Measurements from ENCODE around the gene STEAP1B.
A peak's percentile ranks its signal among the peaks of the same experiment; 100 is the strongest.
"Not testable (repeated sequence)": the region's sequence is repeated elsewhere in the genome, so short reads cannot be mapped to it uniquely, and the experiment has no call there.

The STEAP1B gene

GRCh38 chr7:22499888-22500689, at the start of gene STEAP1B:
Gene STEAP1B, minus strand, starts transcription at chr7:22500188. Its CDS starts 5,333 bp downstream, at chr7:22494855.
- DNase-seq: peak; percentile 64

- DNase-seq: no peak
These were observed 49.1 kb upstream of the STEAP1B start for GRCh38 chr7:22549051-22549450.

GRCh38 chr7:22548313-22548712, 48.3 kb upstream of the STEAP1B start:
- no peak for DNase-seq

DNA sequence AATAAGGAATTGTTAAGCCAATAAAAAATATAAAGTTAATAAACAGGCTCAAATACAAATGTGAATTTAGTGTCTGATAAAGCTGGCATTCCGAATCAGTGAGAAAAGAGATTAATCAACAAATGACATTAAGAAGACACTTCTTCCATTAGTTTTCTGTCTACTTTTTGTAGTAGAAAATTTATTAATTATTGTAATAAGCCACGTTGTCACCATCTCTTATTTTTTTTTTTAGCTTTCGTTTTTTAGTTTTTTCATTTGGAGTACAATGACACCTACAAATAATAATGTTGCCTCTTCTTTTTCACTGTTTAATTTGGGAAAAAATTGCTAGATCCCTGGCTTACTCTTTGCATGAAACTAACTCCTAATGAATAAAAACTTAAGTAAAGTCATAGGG, 46.8 kb upstream of the STEAP1B start:
- DNase-seq: no peak

DNA sequence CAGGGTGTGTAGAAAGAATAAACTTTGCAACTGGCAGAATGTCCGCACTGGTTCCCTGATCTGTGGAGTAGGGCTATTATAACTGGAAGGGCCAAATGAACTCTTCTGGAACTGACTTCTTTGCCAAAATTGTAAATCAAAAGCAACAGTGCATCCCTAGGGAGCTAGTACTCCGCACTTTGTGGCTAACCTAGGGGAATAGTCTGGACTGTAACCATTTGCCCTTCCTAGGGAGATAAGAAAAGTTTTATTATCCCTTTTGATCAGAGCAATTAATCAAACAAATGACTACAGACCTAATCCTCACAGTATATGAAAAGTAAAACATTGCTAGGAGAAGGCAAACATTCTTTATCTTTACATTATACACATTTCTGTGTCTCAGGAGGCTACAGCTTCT, 45.5 kb upstream of the STEAP1B start:
- no peak for DNase-seq

GRCh38 chr7:22544245-22544644, 44.3 kb upstream of the STEAP1B start:
- DNase-seq: no peak

DNA sequence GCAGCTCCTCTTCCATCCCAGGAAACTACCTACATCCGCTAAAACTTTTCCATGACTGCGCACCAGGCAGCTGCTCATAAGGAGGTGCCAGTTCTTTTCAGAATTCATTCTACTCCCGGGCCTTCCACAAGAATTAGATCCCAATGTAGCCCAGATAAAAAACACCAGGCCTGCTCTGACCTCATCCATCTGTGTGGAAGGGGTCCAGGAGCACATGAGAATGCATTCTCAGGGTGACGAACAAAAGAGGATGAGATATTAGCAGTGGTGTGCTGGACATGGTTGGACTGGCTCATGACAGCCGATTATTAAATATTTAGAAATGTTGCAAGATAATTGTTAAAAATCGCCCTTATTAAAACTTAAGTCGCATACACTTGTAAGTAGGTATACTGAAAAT, 43.2 kb upstream of the STEAP1B start:
- DNase-seq: no peak

- DNase-seq: no peak
These were observed 42.7 kb upstream of the STEAP1B start for GRCh38 chr7:22542669-22543068.

GRCh38 chr7:22542254-22542653, 42.3 kb upstream of the STEAP1B start:
- no peak for DNase-seq

- no peak for DNase-seq
These were observed 41.8 kb upstream of the STEAP1B start for GRCh38 chr7:22541789-22542188.

DNA sequence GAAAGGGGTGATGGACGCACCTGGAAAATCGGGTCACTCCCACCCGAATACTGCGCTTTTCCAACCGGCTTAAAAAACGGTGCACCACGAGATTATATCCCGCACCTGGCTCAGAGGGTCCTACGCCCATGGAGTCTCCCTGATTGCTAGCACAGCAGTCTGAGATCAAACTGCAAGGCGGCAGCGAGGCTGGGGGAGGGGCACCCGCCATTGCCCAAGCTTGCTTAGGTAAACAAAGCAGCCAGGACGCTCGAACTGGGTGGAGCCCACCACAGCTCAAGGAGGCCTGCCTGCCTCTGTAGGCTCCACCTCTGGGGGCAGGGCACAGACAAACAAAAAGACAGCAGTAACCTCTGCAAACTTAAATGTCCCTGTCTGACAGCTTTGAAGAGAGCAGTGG, 28.5 kb upstream of the STEAP1B start:
- DNase-seq: not testable (repeated sequence)

DNA sequence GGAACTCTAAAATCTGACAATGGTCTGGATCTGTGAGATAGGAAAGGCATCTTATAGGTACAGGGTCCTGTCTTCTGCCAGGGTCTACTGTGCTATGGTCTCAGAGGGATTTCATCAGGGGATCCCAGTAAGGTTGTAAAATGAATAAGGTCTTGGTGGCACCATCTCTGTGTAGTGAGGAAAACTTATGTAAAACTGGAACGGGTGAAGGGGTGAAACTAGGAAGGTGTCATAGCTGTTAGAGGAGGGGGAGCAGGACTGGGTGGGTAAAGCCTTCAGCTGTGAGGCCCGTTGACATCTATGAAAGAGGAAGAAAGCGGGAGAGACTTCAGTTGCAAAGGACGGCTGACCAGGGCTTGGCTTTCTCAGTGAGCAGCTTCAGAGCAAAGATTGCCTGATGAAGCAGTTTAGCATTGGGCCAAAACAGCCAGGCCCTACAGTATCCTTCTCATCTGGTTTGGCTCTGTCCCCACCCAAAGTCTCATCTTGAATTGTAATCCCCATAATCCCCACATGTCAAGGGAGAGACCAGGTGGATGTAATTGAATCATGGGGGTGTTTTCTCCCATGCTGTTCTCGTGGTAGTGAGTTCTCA, 24.5 kb upstream of the STEAP1B start:
- DNase-seq: not testable (repeated sequence)

- DNase-seq: not testable (repeated sequence)
These were observed 23.7 kb upstream of the STEAP1B start for GRCh38 chr7:22523478-22524352.

- DNase-seq: not testable (repeated sequence)
These were observed 19.6 kb upstream of the STEAP1B start for GRCh38 chr7:22519560-22519959.

GRCh38 chr7:22516950-22517349, 17.0 kb upstream of the STEAP1B start:
- not testable (repeated sequence) for DNase-seq

DNA sequence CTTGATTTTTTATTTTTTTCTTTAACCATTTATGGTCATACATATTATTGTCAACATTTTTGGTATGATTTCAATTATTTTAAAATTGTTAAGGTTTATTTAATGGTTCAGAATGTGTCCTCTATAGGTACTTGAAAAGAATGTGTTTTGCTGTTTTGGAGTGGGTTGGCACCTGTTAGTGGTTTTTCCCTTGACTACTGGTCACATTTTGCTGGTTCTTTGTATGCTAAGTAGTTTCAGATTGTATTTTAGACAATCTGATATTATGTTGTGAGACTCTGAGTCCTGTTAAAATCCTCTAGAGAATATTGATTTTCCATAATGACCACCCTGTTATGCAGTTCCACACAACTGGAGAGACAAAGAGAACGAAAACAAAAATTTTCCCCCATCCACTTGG, 15.0 kb upstream of the STEAP1B start:
- DNase-seq: not testable (repeated sequence)

GRCh38 chr7:22507320-22507719, 7.3 kb upstream of the STEAP1B start:
- DNase-seq: not testable (repeated sequence)

GRCh38 chr7:22506316-22507020, 6.5 kb upstream of the STEAP1B start:
- not testable (repeated sequence) for DNase-seq

DNA sequence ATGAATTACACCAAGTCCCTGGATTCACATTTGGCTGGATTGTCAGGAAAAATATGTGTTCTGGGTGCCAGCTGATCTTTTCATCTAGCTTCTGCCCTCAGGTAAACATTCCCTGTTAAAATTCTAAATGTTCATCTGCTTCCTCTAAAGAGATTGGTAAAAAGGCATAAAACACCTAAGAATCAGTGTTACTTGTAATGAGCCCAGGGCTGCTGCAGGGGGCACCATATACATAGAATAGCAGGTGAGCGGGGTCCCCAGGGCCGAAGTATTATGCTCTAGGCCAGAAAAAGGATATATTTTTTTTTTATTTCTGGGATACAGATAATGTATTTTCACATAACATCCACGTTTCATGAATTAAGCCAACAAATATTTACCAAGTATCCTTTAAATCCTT, 4.5 kb upstream of the STEAP1B start:
- not testable (repeated sequence) for DNase-seq

DNA sequence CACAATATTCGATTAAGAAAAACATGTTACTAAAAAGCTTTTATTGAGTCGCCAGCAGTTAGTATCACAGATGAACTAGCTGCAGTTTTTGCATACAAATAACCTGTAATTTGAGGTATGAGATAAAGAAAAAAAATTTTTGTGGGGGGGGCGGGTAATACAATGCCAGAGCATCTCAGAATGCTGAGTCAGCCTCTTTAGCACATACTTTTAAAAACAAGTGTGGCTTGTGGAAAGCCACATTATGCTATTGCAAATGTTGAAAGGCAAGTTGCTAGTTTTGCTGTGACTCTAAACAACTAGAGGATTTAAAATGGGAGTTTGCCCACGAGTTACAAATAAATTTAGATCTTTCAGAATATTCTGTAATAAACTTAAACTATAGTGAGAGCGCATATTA, 2.1 kb upstream of the STEAP1B start:
- DNase-seq: not testable (repeated sequence)

DNA sequence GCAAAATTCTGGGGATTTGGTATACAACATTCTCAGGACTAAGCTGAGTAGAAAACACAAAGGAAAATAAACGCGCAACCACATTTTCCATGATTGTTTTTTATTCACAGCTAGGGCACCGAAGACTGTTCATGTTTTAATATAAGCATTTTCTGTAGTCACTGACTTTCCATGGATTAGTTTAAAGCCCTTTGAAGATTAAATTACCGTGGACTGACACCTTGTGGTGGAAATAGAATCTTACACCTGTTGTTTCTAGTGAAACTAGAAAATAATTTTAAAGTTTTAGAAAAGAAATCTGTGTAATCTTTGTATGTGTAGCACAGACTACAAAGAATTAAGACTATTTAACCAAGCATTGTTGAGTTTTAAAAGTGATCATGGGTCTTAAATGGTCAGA, 1.3 kb upstream of the STEAP1B start:
- DNase-seq: not testable (repeated sequence)

- no peak for DNase-seq
These were observed 944 bp downstream of the STEAP1B start for GRCh38 chr7:22499044-22499443.

DNA sequence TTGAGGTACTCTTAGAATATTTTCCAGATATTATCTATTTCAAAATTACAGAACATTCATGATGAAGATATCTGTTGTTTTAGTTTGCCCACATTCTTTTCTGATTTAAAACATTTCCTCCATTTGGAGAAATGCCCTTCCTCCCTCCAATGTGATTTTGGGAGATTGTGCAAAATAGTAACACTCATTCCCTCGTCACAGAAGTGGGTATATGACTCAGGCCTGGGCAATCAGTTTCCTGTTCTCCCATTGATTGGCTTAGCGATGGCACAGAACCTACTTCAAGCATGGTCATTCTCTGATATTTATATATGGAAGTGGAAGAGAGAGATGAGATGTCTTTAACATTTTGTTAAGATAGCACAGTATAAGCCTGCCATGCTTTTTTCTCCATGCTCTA, 3.1 kb downstream of the STEAP1B start:
- not testable (repeated sequence) for DNase-seq

Data from NCI-H1048 (cell line).